HEK293 (cell line): ENCODE data around the gene OPCML.

ENCODE experiments used
- BCL11A ChIP-seq: fragments of 450-650 bp; formaldehyde crosslinking; IDR thresholded peaks from 2 replicates; pipeline ENCODE4 v1.5.1; 2016; ENCODE audit warnings: low read depth, missing biosample characterization, missing genetic modification characterization
- GLIS2 ChIP-seq: fragments of 450-650 bp; formaldehyde crosslinking; IDR thresholded peaks from 2 replicates; pipeline ENCODE4 v1.5.1; 2016; ENCODE audit warnings: missing biosample characterization, missing genetic modification characterization
- HOXA7 ChIP-seq: sonication (generic); formaldehyde crosslinking; IDR thresholded peaks from 2 replicates; pipeline ENCODE4 v1.8.1; 2022; ENCODE audit warnings: missing genetic modification reagents, borderline replicate concordance
- ZBTB20 ChIP-seq: fragments of 450-650 bp; formaldehyde crosslinking; IDR thresholded peaks from 2 replicates; pipeline ENCODE4 v1.5.1; 2016; ENCODE audit warnings: missing biosample characterization, missing genetic modification characterization
- ZFHX2 ChIP-seq: fragments of 450-650 bp; formaldehyde crosslinking; conservative IDR thresholded peaks from 2 replicates; pipeline ENCODE4 v1.5.1; 2016; ENCODE audit warnings: missing biosample characterization, missing genetic modification characterization
- ZNF24 ChIP-seq: fragments of 450-650 bp; formaldehyde crosslinking; IDR thresholded peaks from 2 replicates; pipeline ENCODE4 v1.5.1; 2016; ENCODE audit warnings: missing biosample characterization, missing genetic modification characterization
- ZNF600 ChIP-seq: fragments of 450-650 bp; formaldehyde crosslinking; IDR thresholded peaks from 2 replicates; pipeline ENCODE4 v1.5.1; 2016; ENCODE audit warnings: missing biosample characterization, missing genetic modification characterization
- ZNF660 ChIP-seq: fragments of 450-650 bp; IDR thresholded peaks from 2 replicates; pipeline ENCODE4 v1.5.1; 2018; ENCODE audit warnings: missing biosample characterization, mild to moderate bottlenecking, missing genetic modification characterization
- ZNF707 ChIP-seq: fragments of 450-650 bp; formaldehyde crosslinking; IDR thresholded peaks from 2 replicates; pipeline ENCODE4 v1.5.1; 2016; ENCODE audit warnings: missing biosample characterization, missing genetic modification characterization
- TF ChIP-seq, protein P1 (sequence below): fragments of 450-650 bp; formaldehyde crosslinking; IDR thresholded peaks from 2 replicates; pipeline ENCODE4 v1.5.1; 2016; ENCODE audit warnings: missing biosample characterization, missing genetic modification characterization
- TF ChIP-seq, protein P2 (sequence below): fragments of 450-650 bp; formaldehyde crosslinking; IDR thresholded peaks from 2 replicates; pipeline ENCODE4 v1.5.1; 2016; ENCODE audit warnings: missing biosample characterization, missing genetic modification characterization
- TF ChIP-seq, protein P3 (sequence below): fragments of 450-650 bp; formaldehyde crosslinking; IDR thresholded peaks from 2 replicates; pipeline ENCODE4 v1.5.1; 2016; ENCODE audit warnings: missing biosample characterization, missing genetic modification characterization
- TF ChIP-seq, protein P4 (sequence below): fragments of 450-650 bp; formaldehyde crosslinking; IDR thresholded peaks from 2 replicates; pipeline ENCODE4 v1.5.1; 2016; ENCODE audit warnings: missing biosample characterization, missing genetic modification characterization

DNA sequence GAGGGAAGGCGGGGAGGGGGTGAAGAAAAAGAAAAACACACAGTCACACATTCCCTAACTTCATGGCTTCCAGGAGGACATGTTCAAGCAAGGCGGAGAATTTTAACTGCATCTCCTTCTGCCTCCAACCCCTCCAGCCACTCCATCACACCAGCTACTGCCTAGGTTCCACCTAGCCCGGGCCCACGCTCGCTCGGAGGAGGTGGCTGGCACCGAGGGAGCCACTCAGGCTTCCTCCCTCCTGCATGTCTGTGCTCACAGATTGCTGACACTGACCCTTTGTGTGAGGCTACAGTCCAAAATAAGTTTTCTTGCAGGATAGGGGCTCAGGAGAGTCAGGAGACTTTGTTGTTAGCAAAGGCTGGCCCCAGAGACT lies 9.4 kb upstream of the OPCML start:
- TF ChIP-seq, protein P1, sequence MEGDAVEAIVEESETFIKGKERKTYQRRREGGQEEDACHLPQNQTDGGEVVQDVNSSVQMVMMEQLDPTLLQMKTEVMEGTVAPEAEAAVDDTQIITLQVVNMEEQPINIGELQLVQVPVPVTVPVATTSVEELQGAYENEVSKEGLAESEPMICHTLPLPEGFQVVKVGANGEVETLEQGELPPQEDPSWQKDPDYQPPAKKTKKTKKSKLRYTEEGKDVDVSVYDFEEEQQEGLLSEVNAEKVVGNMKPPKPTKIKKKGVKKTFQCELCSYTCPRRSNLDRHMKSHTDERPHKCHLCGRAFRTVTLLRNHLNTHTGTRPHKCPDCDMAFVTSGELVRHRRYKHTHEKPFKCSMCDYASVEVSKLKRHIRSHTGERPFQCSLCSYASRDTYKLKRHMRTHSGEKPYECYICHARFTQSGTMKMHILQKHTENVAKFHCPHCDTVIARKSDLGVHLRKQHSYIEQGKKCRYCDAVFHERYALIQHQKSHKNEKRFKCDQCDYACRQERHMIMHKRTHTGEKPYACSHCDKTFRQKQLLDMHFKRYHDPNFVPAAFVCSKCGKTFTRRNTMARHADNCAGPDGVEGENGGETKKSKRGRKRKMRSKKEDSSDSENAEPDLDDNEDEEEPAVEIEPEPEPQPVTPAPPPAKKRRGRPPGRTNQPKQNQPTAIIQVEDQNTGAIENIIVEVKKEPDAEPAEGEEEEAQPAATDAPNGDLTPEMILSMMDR (tag by site-specific recombination), result no peak
- TF ChIP-seq ZFHX2 (tag by site-specific recombination) (no peak), GLIS2 (no peak), ZNF707 (tag by site-specific recombination) (no peak), ZNF600 (tag by site-specific recombination) (no peak), BCL11A (tag by site-specific recombination) (no peak), HOXA7 (no peak), ZNF660 (tag by site-specific recombination) (no peak), ZBTB20 (tag by site-specific recombination) (no peak), ZNF24 (tag by site-specific recombination) (no peak)
- TF ChIP-seq, protein P2, sequence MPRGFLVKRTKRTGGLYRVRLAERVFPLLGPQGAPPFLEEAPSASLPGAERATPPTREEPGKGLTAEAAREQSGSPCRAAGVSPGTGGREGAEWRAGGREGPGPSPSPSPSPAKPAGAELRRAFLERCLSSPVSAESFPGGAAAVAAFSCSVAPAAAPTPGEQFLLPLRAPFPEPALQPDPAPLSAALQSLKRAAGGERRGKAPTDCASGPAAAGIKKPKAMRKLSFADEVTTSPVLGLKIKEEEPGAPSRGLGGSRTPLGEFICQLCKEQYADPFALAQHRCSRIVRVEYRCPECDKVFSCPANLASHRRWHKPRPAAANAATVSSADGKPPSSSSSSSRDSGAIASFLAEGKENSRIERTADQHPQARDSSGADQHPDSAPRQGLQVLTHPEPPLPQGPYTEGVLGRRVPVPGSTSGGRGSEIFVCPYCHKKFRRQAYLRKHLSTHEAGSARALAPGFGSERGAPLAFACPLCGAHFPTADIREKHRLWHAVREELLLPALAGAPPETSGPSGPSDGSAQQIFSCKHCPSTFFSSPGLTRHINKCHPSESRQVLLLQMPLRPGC (tag by site-specific recombination), result no peak
- TF ChIP-seq, protein P3, sequence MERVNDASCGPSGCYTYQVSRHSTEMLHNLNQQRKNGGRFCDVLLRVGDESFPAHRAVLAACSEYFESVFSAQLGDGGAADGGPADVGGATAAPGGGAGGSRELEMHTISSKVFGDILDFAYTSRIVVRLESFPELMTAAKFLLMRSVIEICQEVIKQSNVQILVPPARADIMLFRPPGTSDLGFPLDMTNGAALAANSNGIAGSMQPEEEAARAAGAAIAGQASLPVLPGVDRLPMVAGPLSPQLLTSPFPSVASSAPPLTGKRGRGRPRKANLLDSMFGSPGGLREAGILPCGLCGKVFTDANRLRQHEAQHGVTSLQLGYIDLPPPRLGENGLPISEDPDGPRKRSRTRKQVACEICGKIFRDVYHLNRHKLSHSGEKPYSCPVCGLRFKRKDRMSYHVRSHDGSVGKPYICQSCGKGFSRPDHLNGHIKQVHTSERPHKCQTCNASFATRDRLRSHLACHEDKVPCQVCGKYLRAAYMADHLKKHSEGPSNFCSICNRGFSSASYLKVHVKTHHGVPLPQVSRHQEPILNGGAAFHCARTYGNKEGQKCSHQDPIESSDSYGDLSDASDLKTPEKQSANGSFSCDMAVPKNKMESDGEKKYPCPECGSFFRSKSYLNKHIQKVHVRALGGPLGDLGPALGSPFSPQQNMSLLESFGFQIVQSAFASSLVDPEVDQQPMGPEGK (tag by site-specific recombination), result no peak
- TF ChIP-seq, protein P4, sequence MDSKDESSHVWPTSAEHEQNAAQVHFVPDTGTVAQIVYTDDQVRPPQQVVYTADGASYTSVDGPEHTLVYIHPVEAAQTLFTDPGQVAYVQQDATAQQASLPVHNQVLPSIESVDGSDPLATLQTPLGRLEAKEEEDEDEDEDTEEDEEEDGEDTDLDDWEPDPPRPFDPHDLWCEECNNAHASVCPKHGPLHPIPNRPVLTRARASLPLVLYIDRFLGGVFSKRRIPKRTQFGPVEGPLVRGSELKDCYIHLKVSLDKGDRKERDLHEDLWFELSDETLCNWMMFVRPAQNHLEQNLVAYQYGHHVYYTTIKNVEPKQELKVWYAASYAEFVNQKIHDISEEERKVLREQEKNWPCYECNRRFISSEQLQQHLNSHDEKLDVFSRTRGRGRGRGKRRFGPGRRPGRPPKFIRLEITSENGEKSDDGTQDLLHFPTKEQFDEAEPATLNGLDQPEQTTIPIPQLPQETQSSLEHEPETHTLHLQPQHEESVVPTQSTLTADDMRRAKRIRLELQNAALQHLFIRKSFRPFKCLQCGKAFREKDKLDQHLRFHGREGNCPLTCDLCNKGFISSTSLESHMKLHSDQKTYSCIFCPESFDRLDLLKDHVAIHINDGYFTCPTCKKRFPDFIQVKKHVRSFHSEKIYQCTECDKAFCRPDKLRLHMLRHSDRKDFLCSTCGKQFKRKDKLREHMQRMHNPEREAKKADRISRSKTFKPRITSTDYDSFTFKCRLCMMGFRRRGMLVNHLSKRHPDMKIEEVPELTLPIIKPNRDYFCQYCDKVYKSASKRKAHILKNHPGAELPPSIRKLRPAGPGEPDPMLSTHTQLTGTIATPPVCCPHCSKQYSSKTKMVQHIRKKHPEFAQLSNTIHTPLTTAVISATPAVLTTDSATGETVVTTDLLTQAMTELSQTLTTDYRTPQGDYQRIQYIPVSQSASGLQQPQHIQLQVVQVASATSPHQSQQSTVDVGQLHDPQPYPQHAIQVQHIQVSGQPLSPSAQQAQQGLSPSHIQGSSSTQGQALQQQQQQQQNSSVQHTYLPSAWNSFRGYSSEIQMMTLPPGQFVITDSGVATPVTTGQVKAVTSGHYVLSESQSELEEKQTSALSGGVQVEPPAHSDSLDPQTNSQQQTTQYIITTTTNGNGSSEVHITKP, result no peak
